ENCODE data around the gene RAB7B.

DNA sequence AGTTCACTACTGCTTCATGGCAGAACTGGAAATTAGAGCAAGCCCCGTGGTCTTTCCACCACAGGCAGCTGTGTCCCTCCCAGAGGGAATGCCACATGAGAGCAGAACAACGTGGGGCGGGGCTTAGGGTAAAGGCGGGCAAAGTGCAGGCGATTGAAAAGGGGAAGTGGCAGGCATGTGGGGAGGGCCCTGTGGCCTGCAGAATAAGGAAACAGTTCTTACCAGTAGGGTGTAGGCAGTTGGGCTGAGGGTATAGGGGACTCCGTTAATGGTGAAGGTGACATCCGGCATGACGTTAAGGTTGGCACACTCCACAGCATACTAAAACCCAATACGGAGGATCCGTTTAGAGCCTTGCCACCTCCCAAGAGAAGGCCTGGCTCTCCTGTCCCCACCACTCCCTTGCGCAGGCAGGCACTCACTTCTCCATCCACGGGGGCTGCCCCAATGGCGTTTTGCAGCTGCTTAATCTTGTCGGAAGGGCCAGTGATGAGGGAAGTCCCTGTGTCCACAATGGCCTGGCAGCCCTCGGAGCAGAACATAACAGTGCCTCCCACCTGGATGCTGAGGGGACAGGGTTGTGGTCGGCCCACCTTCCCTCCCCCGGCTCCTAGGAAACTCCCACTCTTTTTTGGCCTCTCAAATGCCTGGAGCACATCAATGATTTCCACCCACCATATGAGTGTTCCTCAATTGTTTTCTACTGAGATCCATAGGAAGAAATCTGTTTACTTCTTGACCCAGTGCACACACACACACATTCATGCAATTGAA lies 9.1 kb upstream of the RAB7B start:
- TF ChIP-seq, protein P1, sequence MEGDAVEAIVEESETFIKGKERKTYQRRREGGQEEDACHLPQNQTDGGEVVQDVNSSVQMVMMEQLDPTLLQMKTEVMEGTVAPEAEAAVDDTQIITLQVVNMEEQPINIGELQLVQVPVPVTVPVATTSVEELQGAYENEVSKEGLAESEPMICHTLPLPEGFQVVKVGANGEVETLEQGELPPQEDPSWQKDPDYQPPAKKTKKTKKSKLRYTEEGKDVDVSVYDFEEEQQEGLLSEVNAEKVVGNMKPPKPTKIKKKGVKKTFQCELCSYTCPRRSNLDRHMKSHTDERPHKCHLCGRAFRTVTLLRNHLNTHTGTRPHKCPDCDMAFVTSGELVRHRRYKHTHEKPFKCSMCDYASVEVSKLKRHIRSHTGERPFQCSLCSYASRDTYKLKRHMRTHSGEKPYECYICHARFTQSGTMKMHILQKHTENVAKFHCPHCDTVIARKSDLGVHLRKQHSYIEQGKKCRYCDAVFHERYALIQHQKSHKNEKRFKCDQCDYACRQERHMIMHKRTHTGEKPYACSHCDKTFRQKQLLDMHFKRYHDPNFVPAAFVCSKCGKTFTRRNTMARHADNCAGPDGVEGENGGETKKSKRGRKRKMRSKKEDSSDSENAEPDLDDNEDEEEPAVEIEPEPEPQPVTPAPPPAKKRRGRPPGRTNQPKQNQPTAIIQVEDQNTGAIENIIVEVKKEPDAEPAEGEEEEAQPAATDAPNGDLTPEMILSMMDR (IDR thresholded peaks at IDR 0.05; ENCODE audit: low read length), result no peak
- TF ChIP-seq EZH2phosphoT487 (IDR thresholded peaks at IDR 0.05; ENCODE audit: low read length) (no peak), EZH2 (optimal IDR thresholded peaks at IDR 0.05; ENCODE audit: low read depth, low read length) (no peak)

All from MM.1S (cell line).